Upper lobe of right lung (tissue), 1 donor: ENCODE measurements around the gene ACVR1B. TPM values are rescaled to one million over a fixed set of nuclear protein-coding genes. Genes with fewer than 3 reads are reported as not detected.

Experiments used
- ATAC-seq: fragments of 200-7000 bp; cut with Tn5 transposase; one replicate; pipeline ENCODE4 v1.9.1; 2020; ENCODE audit warnings: mild to moderate bottlenecking, moderate library complexity
- DNase-seq: peaks from one replicate; pipeline ENCODE4 v3.0.0-alpha.2; 2020
- H3K27ac ChIP-seq: fragments of 200-600 bp; one replicate; pipeline ENCODE4 v1.8.0; 2022
- H3K27me3 ChIP-seq: fragments of 200-600 bp; one replicate; pipeline ENCODE4 v1.8.0; 2022; ENCODE audit warnings: mild to moderate bottlenecking
- H3K36me3 ChIP-seq: fragments of 200-600 bp; one replicate; pipeline ENCODE4 v1.8.0; 2022
- H3K4me1 ChIP-seq: fragments of 200-600 bp; one replicate; pipeline ENCODE4 v1.8.0; 2022
- H3K4me3 ChIP-seq: fragments of 200-600 bp; one replicate; pipeline ENCODE4 v1.8.0; 2022; ENCODE audit warnings: mild to moderate bottlenecking
- H3K9me3 ChIP-seq: fragments of 200-600 bp; one replicate; pipeline ENCODE4 v1.8.0; 2022
- CTCF ChIP-seq: fragments of 200-600 bp; IDR thresholded peaks from one replicate; pipeline ENCODE4 v1.8.0; 2022; ENCODE audit warnings: antibody characterized with exemption
- intact Hi-C: fragments of 100-400 bp; cut with DNase I; formaldehyde crosslinking; loops from one replicate; pipeline ENCODE4 v1.11.0; 2022
- total RNA-seq: library from RNA; stranded (reverse); fragmentation: NEBNext Ultra II Directional; extraction: Animal tissue kit (Norgen Biotek cat#: 25700); gene quantifications from one replicate; pipeline ENCODE4 v1.2.1, GENCODE V29; 2021
- donor health status: DM: no; HTN: yes; CAD: no; lungs with severe emphysema.

Gene ACVR1B
- total RNA-seq, 1 donor from 2014 or later, result 33.5 TPM

DNA sequence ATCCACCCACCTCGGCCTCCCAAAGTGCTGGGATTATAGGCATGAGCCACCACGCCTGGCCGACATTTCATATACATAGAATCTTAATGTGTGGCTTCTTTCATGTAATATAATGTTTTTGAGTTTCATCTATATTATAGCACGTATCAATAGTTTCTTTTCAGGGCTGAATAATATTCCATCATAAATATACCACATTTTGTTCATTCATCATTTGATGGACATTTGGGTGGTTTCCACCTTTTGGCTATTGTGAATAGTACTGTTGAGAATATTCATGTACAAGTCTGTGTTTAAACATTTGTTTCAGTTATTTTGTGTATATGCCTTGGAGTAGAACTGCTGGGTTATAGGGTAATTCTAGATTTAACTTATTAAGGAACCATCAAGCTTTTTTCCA, 12.0 kb downstream of the ACVR1B start:
- ATAC-seq (no peak), DNase-seq (no peak)
- intact Hi-C loops, result no loop called here
- Histone ChIP-seq H3K36me3 (peaks cover 13% of the 10 kb centered on the region), H3K27me3 (no peaks in the 10 kb centered on the region), H3K27ac (no peak overlapping the region), H3K9me3 (no peaks in the 10 kb centered on the region), H3K4me1 (peaks cover 32% of the 10 kb centered on the region), H3K4me3 (no peak overlapping the region)
- TF ChIP-seq CTCF, result no peak

DNA sequence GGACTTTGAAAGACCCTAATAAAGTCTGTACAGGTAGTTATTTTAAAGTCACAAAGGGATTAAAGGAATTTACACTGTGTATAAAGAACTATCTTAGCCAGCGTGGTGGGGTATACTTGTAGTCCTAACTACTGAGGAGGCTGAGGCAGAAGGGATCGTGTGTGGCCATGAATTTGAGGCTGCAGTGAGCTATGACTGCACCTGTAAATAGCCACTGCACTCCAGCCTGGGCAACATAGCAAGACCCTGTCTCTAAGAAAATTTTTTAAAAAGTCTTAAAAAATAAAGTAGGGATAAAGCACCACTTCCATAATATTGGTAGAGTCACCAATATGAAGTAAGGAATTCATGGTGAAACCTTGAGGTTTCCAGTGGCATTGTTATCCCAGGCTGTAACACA, 18.1 kb downstream of the ACVR1B start:
- Histone ChIP-seq H3K27ac (no peak overlapping the region), H3K27me3 (no peaks in the 10 kb centered on the region), H3K9me3 (no peaks in the 10 kb centered on the region), H3K4me1 (peaks cover 41% of the 10 kb centered on the region), H3K36me3 (no peaks in the 10 kb centered on the region), H3K4me3 (no peak overlapping the region)
- intact Hi-C loops, result loop anchor here (10.0 kb wide), 1 partner anchor 45 kb away; no protein-coding TSS in a partner anchor
- ATAC-seq (no peak), DNase-seq (no peak)
- no peak for TF ChIP-seq CTCF

DNA sequence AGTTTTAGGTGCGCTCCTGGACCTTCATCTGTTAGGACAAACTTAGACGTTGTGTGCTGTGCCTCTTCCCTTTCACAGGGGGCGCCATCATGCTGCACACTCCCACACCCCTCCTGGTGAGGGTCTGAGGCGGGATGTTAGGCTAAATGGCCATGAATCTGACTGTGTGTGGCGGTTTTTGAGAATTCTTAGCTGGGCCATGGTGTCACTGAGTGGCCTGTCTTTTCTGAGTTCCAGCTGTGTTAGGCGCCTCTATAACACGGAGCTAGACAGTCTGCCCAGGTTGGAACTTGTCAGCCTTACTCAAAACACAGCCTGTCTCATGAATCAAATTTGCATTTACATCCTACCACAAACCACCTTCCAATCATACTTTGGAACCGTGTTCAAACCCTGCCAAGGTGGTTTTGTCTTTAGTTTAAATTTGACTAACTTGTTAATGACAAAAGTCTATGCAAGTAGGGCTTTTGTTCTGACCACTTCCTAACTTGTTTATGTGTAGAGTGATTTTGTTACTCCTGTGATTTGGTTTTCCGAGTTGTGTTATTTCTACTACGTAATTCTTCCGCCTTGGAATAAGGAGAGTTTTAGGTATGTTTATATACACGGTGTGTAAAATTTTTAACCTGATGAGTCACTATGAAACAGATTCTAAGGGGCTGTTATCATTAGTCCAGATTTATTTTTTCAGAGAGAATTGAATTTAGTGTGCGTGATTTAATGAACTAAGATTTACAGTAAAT, 19.6 kb downstream of the ACVR1B start:
- Histone ChIP-seq H3K36me3 (peaks cover 8% of the 10 kb centered on the region), H3K4me3 (no peak overlapping the region), H3K27me3 (no peaks in the 10 kb centered on the region), H3K27ac (peak overlapping the region; percentile 31), H3K4me1 (peaks cover 52% of the 10 kb centered on the region), H3K9me3 (no peaks in the 10 kb centered on the region)
- intact Hi-C loops, result loop anchor here (10.0 kb wide), 1 partner anchor 46 kb away; no protein-coding TSS in a partner anchor
- ATAC-seq, result peak; percentile 17
- no peak for DNase-seq
- TF ChIP-seq CTCF, result peak; percentile 49

GRCh38 chr12:51971679-51972421, 20.4 kb downstream of the ACVR1B start:
- Histone ChIP-seq H3K4me1 (peaks cover 60% of the 10 kb centered on the region), H3K27me3 (no peaks in the 10 kb centered on the region), H3K9me3 (no peaks in the 10 kb centered on the region), H3K4me3 (no peak overlapping the region), H3K36me3 (peaks cover 16% of the 10 kb centered on the region), H3K27ac (peak overlapping the region; percentile 73)
- DNase-seq, result no peak
- intact Hi-C loops, result loop anchor here (10.0 kb wide), 1 partner anchor 47 kb away; no protein-coding TSS in a partner anchor
- no peak for TF ChIP-seq CTCF
- ATAC-seq, result peak; percentile 15

DNA sequence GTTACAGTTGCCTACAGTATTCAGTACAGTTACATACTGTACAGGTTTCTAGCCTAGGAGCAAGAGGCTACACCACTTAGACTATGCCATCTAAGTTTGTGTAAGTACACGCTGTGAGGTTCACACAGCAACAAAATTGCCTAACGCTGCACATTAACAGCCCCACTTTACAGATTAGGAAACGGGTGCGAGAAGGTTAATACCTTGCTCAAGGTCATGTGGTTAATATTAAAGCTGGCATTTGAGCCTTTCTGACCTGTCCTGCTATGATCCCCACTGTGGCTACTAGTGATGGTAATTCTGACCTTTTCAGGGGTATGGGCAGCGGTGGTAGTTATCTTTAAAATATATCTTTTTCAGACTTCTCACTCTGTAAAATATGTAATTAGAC, 20.9 kb downstream of the ACVR1B start:
- ATAC-seq (peak; percentile 8), DNase-seq (no peak)
- peaks cover 21% of the 10 kb centered on the region for H3K36me3 ChIP-seq
- H3K27ac ChIP-seq, result peak overlapping the region; percentile 73
- no peaks in the 10 kb centered on the region for H3K27me3 ChIP-seq
- intact Hi-C loops, result loop anchor here (10.0 kb wide), 1 partner anchor 48 kb away; no protein-coding TSS in a partner anchor
- no peak overlapping the region for H3K4me3 ChIP-seq
- peaks cover 65% of the 10 kb centered on the region for H3K4me1 ChIP-seq
- TF ChIP-seq CTCF, result no peak
- no peaks in the 10 kb centered on the region for H3K9me3 ChIP-seq
